Activated T-cell treated with anti-CD3 and anti-CD28 coated beads, Interleukin-2, amount 50 U/mL, for 24 hours (primary cell): ENCODE data around the gene CFAP57.

Source experiments
- DNase-seq: peaks from one replicate; pipeline ENCODE4 v3.0.0-alpha.2; 2020
- H3K27ac Mint-ChIP-seq: 2 replicates; pipeline ENCODE4 v1.8.0; 2020; ENCODE audit warnings: mild to moderate bottlenecking, mixed read lengths
- H3K27me3 Mint-ChIP-seq: 2 replicates; pipeline ENCODE4 v1.8.0; 2020; ENCODE audit warnings: mixed read lengths
- H3K36me3 Mint-ChIP-seq: 2 replicates; pipeline ENCODE4 v1.8.0; 2020; ENCODE audit warnings: low read depth, mixed read lengths
- H3K4me1 Mint-ChIP-seq: 2 replicates; pipeline ENCODE4 v1.8.0; 2020; ENCODE audit warnings: low read depth, mixed read lengths
- H3K4me3 Mint-ChIP-seq: 2 replicates; pipeline ENCODE4 v1.8.0; 2020; ENCODE audit warnings: mild to moderate bottlenecking, moderate library complexity, mixed read lengths
- H3K9me3 Mint-ChIP-seq: 2 replicates; pipeline ENCODE4 v1.8.0; 2020; ENCODE audit warnings: mixed read lengths

CFAP57 gene

GRCh38 chr1:43227143-43227764 lies 55.1 kb downstream of the CFAP57 start:
- H3K36me3 Mint-ChIP-seq, result no peaks in the 10 kb centered on the region
- H3K4me1 Mint-ChIP-seq, result no peaks in the 10 kb centered on the region
- H3K4me3 Mint-ChIP-seq, result no peak overlapping the region
- H3K27me3 Mint-ChIP-seq, result no peaks in the 10 kb centered on the region
- DNase-seq, result peak; percentile 90
- no peak overlapping the region for H3K27ac Mint-ChIP-seq
- no peaks in the 10 kb centered on the region for H3K9me3 Mint-ChIP-seq

- H3K36me3 Mint-ChIP-seq, result no peaks in the 10 kb centered on the region
- no peak overlapping the region for H3K4me3 Mint-ChIP-seq
- H3K9me3 Mint-ChIP-seq, result no peaks in the 10 kb centered on the region
- no peaks in the 10 kb centered on the region for H3K27me3 Mint-ChIP-seq
- H3K27ac Mint-ChIP-seq, result no peak overlapping the region
- no peaks in the 10 kb centered on the region for H3K4me1 Mint-ChIP-seq
- DNase-seq, result no peak
These were observed 58.0 kb downstream of the CFAP57 start for GRCh38 chr1:43229826-43230780.

DNA sequence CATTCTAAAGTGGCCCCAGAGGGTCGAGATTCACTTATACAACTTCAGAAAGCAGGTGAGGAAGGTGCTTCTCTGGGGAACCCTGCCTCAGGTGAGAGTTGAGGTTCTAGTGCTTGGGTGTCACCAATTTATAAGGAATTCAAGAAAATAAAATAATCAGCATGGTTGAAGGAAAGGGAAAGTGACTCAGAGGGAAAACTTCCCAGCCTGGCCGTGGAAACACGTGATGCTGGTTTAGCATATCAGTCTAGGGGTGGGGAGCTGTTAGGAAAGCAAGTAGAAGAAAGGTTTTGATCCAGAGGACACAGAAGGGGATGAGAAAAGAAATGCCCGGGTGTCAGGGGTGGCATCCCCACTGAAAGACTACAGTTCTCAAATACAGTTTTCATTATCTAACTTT lies 59.9 kb downstream of the CFAP57 start:
- Mint-ChIP-seq H3K27me3 (no peaks in the 10 kb centered on the region), H3K36me3 (no peaks in the 10 kb centered on the region), H3K4me3 (no peak overlapping the region), H3K9me3 (no peaks in the 10 kb centered on the region), H3K27ac (no peak overlapping the region), H3K4me1 (no peaks in the 10 kb centered on the region)
- DNase-seq, result no peak

- no peaks in the 10 kb centered on the region for H3K9me3 Mint-ChIP-seq
- H3K4me3 Mint-ChIP-seq, result no peak overlapping the region
- no peaks in the 10 kb centered on the region for H3K27me3 Mint-ChIP-seq
- no peak for DNase-seq
- no peak overlapping the region for H3K27ac Mint-ChIP-seq
- H3K36me3 Mint-ChIP-seq, result no peaks in the 10 kb centered on the region
- H3K4me1 Mint-ChIP-seq, result no peaks in the 10 kb centered on the region
These were observed 60.4 kb downstream of the CFAP57 start for GRCh38 chr1:43232482-43232881.

- Mint-ChIP-seq H3K27me3 (no peaks in the 10 kb centered on the region), H3K4me3 (no peak overlapping the region), H3K9me3 (no peaks in the 10 kb centered on the region), H3K36me3 (no peaks in the 10 kb centered on the region), H3K4me1 (no peaks in the 10 kb centered on the region), H3K27ac (no peak overlapping the region)
- DNase-seq, result no peak
These were observed 61.5 kb downstream of the CFAP57 start for GRCh38 chr1:43233631-43234030.

- H3K27ac Mint-ChIP-seq, result no peak overlapping the region
- DNase-seq, result no peak
- H3K9me3 Mint-ChIP-seq, result no peaks in the 10 kb centered on the region
- no peaks in the 10 kb centered on the region for H3K4me1 Mint-ChIP-seq
- H3K4me3 Mint-ChIP-seq, result no peak overlapping the region
- no peaks in the 10 kb centered on the region for H3K27me3 Mint-ChIP-seq
- no peaks in the 10 kb centered on the region for H3K36me3 Mint-ChIP-seq
These were observed 62.1 kb downstream of the CFAP57 start for GRCh38 chr1:43234267-43234666.

GRCh38 chr1:43235040-43235439 lies 62.9 kb downstream of the CFAP57 start:
- Mint-ChIP-seq H3K4me1 (no peaks in the 10 kb centered on the region), H3K36me3 (no peaks in the 10 kb centered on the region), H3K27ac (no peak overlapping the region), H3K9me3 (no peaks in the 10 kb centered on the region), H3K27me3 (no peaks in the 10 kb centered on the region), H3K4me3 (no peak overlapping the region)
- no peak for DNase-seq

DNA sequence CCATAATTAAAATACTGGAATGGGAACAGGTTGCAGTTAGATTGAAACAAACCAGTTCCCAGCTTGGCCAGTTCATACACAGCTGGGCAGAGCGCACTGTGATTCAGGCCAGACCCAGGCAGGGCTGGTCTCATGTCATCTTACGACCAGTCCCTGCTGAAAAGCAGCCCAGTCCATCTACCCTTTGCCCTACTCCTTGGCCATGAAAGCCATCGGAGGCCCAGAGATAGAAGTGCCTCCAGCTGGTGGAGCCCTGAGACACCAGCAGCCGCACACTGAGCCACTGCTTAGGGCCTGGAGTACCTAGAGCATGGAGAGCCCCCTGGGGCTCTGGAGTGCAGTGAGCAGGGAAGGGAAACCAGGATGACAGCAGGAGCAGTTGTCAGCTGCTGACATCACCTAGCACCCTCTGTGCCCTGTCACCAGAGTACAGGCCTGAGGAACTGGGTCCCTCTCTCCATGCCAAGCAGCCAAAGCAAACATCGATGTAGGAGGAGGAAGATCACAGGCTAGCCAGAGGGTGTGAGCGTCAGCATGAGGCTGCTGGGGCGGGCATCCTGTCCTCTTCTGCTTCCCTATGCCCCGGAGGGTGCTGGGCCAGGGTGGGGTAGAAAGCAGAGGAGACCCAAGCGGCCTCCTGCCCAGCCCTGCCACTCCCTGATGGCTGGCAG lies 63.5 kb downstream of the CFAP57 start:
- Mint-ChIP-seq H3K27ac (no peak overlapping the region), H3K27me3 (no peaks in the 10 kb centered on the region), H3K9me3 (no peaks in the 10 kb centered on the region), H3K36me3 (no peaks in the 10 kb centered on the region), H3K4me3 (no peak overlapping the region), H3K4me1 (no peaks in the 10 kb centered on the region)
- DNase-seq, result no peak

GRCh38 chr1:43237121-43237520 lies 65.0 kb downstream of the CFAP57 start:
- no peaks in the 10 kb centered on the region for H3K36me3 Mint-ChIP-seq
- H3K4me3 Mint-ChIP-seq, result no peak overlapping the region
- no peaks in the 10 kb centered on the region for H3K9me3 Mint-ChIP-seq
- DNase-seq, result no peak
- no peaks in the 10 kb centered on the region for H3K4me1 Mint-ChIP-seq
- no peak overlapping the region for H3K27ac Mint-ChIP-seq
- no peaks in the 10 kb centered on the region for H3K27me3 Mint-ChIP-seq

GRCh38 chr1:43238085-43238484 lies 66.0 kb downstream of the CFAP57 start:
- H3K4me3 Mint-ChIP-seq, result no peak overlapping the region
- no peaks in the 10 kb centered on the region for H3K4me1 Mint-ChIP-seq
- no peak overlapping the region for H3K27ac Mint-ChIP-seq
- no peaks in the 10 kb centered on the region for H3K27me3 Mint-ChIP-seq
- no peaks in the 10 kb centered on the region for H3K36me3 Mint-ChIP-seq
- DNase-seq, result peak; percentile 36
- H3K9me3 Mint-ChIP-seq, result no peaks in the 10 kb centered on the region

DNA sequence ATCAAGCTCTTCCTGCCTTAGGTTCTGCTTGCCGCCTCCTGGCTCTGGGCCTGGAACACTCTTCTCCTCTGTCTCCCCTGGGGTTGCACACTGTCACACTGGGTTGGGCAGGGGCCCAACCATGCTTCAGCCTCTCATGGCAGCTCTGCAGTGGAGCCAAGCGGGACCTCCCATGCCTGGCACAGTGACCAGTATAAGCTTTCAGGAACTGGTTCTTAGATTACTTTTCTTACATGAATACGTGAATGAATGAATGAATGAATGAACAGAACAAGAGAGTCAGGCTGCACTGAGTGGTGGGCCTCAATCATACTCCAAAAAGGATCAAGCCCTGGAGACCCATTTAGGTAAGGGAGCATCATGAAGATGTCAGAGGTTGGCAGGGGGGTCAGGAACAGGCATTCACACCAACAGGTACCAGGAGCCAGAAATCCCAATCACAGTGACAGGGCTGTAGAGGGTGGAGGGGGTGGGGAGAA lies 66.9 kb downstream of the CFAP57 start:
- Mint-ChIP-seq H3K4me3 (no peak overlapping the region), H3K9me3 (no peaks in the 10 kb centered on the region), H3K36me3 (no peaks in the 10 kb centered on the region), H3K4me1 (no peaks in the 10 kb centered on the region), H3K27me3 (no peaks in the 10 kb centered on the region), H3K27ac (no peak overlapping the region)
- DNase-seq, result no peak

DNA sequence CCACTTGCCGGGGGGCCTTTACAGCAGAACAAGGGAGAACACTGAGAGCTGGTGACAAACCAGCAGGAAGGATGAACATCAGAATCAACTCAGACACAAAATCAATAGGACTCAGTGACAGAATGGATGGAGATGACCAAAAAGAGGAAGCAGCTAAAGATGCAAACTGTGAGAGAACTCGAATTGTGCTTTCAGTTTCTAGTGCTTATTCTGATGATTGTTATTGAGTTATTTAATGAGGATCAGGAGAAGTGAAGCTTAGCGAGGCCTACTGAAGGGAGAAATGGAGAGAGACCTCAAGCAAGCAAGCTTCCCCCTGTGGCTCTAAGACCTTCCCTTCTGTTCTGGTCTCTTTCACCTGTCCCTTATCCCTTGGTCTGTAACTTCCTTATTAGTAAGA lies 67.4 kb downstream of the CFAP57 start:
- Mint-ChIP-seq H3K9me3 (no peaks in the 10 kb centered on the region), H3K4me1 (no peaks in the 10 kb centered on the region), H3K4me3 (no peak overlapping the region), H3K27ac (no peak overlapping the region), H3K36me3 (no peaks in the 10 kb centered on the region), H3K27me3 (no peaks in the 10 kb centered on the region)
- DNase-seq, result no peak

- no peak for DNase-seq
- Mint-ChIP-seq H3K4me1 (no peaks in the 10 kb centered on the region), H3K36me3 (no peaks in the 10 kb centered on the region), H3K9me3 (no peaks in the 10 kb centered on the region), H3K27me3 (no peaks in the 10 kb centered on the region), H3K4me3 (no peak overlapping the region), H3K27ac (no peak overlapping the region)
These were observed 69.3 kb downstream of the CFAP57 start for GRCh38 chr1:43241413-43241836.

DNA sequence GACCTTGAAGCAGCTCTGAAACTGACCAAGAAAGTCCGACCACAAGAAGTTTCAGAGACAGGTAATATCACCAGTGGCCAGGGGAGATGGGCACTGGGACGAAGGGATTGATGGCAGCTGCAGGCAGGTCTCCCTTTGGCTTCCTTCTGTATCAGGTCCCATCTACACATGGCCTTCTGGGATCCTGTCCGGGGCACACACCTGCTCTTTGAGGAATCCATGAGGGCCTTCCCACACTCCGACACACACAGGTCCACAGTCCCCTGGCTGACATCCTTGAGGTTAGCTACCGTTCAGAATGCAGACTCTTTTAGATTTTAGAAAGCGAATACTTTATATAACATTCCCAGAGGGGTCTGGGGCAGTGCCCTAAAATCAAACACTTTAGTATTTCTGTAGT lies 71.2 kb downstream of the CFAP57 start:
- H3K9me3 Mint-ChIP-seq, result no peaks in the 10 kb centered on the region
- no peak overlapping the region for H3K4me3 Mint-ChIP-seq
- H3K27ac Mint-ChIP-seq, result no peak overlapping the region
- no peaks in the 10 kb centered on the region for H3K36me3 Mint-ChIP-seq
- no peaks in the 10 kb centered on the region for H3K27me3 Mint-ChIP-seq
- no peaks in the 10 kb centered on the region for H3K4me1 Mint-ChIP-seq
- no peak for DNase-seq
